NCI-H82 (cell line): ENCODE data around the gene NSUN7.

Experiments
- DNase-seq: peaks from one replicate; lab custom pipeline; 2025; lab: John Stamatoyannopoulos, UW

NSUN7 gene

DNA sequence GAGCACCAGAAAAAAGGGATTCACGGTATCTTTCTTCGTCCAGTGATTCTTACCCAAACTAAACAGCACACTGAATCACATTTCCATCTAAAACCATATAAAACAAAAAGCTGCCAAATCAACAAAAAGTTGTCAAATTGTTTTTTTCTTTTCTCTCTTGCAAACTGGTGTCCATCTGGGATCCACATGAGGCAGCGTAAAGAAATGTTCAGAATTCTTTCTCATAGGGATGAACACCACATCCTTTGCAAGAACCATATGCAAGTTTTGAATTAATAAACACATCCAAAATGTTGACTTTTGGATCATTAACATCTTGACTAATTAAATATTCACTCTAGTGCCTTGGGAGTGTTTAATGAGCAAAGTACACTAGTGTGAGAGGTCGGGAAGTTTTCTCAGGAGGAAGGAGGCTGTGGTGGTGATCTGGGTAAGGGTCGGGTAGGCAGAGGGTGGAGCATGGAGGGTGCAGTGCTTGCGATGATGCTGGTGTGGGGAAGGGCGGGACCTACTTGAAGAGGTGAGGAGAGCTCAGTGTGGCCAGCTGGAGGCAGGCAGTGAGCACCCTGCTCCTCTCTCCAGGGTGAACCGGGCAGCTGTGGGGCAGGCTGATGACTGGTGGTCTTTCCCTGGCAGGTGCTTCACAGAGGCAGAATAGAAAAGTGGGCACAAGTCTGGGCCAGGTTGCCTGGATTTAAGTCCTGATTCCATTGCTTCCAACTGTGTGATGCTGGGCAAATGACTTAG lies 72.8 kb downstream of the NSUN7 start:
- no peak for DNase-seq

DNA sequence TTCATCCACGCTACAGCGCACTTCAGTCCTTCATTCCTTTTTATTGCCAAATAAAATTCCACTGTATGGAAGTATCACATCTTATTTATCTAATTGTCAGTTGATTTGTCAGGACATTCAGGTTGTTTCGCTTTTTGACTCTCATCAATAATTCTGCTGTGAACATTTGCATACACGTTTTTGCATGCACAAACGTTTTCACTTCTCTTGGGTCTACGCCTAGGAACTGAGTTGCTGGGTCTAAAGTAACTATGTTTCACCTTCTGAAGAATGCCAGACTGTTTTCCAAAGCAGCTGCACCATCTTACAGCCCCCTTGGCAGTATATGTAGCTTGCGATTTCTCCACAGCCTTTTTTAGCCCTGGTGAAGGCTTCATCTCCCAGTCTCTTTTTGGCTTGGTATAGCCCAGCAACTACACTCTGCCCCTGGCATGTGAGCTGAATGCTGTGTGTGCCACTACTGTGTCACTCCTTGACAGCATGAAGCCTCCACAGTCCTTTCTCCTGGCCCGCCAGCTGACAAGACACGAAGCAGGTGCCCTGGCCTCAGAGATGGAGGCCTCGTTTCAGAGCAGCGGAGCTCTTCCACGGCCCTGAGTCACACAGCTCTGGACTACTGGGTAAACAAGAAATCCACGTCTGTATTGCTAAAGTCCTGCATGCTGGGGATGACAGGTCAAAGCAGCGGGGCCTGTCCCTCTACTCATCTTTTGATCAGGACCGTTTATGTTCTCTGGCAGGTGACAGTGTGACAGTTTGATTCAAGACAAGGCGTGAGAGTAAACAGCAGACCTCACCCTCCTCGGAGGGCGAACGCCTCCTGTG lies 75.5 kb downstream of the NSUN7 start:
- no peak for DNase-seq

DNA sequence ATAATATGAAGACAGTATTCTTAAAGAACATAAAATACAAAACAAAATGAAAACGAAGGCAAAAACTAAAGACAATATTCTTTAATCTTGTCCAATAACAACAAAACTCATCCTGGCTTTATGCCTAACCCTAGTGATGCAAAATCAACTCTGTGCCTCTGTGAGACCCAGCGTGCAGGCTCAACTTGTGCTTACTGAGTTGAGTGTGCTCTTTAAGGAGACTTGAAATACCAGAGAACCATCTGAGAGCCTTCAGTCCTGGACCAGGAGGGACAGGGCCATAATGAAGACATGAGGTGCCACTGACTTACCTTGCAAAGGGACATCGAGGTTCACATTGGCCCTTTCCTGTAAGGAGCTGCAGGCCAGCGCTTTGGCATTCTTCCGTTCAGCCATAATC lies 77.1 kb downstream of the NSUN7 start:
- DNase-seq: no peak

DNA sequence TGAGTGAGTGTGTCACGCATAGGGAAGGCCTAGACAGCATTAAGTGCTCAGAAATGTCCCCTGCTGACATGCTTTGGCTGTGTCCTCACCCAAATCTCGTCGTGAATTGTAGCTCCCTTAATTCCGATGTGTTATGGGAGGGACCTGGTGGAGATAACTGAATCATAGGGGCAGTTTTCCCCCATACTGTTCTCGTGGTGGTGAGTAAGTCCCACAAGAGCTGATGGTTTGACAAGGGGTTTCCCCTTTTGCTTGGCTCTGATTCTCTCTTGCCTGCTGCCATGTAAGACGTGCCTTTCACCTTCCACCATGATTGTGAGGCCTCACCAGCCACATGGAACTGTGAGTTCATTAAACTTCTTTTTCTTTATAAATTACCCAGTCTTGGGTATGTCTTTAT lies 78.0 kb downstream of the NSUN7 start:
- no peak for DNase-seq

DNA sequence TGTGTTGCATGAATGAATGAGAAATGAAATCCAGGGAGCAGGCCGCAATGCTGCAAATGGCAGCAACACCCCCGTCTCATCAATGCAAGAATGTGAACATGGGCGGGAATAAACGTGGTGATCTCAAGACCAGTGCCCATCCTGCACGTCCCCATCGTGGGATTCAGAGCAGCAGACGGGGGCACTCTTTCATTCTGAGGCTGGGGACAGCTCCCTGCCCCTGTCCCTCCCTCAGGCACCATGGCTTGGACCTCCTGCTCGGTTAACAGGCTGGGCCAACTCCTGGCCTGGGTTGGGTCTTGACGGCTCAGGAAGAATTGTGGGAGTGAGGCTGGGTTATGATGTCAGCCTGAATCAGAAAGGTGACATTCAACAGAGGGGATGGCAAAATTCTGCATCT lies 78.9 kb downstream of the NSUN7 start:
- DNase-seq: no peak

DNA sequence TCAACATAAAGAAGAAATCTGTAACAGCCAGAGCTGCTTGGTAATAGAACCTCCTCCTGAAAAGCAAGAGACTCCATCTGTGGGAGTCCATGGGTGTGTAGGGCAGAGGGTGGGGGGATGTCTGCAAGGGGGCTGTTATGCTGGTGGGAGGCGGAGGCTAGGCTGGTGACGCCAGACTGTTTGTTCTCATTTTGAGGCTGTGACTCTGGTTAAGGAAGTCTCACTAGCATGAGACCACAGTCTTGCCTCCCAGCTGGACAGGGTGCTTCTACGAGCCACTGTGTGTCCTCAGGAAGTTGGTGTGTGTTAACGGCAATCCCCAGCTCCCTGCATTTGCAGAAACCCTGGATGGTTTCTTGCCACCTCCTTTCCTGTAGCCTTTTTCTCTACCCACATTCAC lies 79.8 kb downstream of the NSUN7 start:
- no peak for DNase-seq

DNA sequence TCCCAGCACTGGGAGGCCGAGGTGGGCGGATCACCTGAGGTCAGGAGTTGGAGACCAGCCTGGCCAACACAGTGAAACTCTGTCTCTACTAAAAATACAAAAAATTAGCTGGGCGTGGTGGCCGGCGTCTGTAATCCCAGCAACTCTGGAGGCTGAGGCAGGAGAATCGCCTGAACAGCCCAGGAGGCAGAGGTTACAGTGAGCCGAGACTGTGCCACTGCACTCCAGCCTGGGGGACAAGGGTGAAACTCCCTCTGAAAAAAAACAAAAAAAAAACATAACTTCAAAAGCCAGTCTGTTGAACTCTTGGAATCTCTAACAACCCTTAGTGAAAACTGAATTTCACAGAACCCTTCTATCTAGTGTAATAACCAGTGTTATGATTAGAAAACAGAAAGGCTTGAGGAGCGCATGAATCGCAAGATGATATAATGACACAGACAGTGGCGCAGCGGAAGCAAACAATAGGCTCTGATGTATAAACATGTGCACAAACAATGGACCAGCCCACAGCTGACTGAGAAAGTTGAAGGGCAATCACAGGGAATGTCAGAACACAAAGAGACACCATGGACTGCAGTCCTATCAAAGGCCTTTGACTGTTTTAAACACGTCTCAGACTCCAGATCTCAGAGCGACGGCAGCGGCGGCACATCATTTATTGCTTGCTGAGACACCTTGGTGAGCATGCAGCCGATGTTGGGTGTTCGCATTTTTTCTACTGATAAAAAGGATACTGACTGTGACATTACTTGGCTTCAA lies 81.6 kb downstream of the NSUN7 start:
- DNase-seq: no peak

DNA sequence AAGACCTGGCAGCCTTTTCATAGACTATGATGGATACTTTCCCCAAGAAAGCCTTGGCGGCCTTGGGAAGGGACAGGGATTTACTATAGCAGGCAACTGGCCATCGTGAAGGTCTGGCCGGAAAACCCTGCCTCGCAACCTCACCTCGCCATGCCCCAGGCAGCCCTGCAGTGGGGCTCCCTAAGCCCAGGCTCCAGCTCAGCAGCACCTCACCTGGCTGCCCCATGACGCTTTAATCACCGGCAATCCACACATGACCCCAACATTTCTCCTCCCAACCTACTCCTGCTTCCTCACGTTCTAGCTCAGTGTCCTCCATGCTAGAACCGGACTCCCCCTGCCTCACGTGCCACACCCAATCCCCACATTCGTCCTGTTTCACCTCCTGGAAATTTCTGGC lies 82.4 kb downstream of the NSUN7 start:
- DNase-seq: no peak

DNA sequence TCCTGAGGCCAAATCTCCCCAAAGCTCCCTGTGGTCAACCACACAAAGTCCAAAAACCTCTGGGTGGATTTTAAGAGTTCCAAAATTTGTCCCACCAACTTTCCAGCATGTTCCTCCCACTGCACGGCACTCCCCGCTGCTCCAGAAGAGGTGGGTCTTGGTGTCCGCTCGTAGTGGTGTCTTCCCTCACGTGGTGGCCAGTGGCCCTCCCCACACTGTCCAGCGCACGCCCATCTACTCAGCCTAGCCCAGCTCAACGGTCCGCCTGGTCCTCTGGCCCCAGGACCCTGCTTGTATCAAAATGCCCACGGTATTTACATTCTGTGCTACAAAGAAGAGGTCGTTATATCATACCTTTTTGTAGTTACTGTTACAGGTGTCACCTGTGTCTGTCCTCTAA lies 83.5 kb downstream of the NSUN7 start:
- no peak for DNase-seq

DNA sequence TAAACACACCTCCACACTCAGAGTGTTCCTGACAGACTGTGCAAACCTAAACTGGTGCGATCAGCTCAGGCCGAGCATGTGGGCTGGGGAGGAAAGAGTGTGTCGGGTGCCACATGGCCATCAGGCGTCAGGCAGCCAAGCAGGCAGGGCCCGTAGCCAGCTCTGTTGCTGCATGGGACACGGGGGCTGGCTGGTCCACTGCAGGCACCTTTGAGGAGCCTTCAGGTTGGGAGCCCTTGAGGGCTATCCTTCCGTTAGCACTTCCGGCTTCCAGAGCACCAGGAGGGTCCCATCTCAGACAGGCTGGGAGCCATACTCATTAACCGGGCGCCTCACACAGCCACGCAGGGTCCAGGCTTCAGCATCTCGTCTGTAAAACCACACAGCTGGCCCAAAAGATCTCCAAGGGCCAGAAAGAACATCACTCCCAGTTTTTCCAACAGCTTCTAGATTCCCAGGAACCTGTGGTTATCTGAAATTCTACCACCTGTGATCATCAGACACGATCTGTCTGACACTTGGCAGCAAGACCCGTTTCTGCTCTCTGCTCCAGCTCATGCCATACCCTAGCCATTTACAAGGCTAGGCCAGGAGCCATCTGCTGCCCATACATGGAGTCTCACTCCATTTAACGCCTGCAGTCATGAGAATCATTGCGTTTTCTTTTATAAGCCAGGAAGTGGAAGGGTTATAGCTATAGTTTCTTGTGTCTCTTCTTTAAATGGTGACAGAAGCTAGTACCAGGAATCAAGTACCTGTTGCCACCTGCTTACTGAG lies 87.5 kb downstream of the NSUN7 start:
- DNase-seq: no peak

DNA sequence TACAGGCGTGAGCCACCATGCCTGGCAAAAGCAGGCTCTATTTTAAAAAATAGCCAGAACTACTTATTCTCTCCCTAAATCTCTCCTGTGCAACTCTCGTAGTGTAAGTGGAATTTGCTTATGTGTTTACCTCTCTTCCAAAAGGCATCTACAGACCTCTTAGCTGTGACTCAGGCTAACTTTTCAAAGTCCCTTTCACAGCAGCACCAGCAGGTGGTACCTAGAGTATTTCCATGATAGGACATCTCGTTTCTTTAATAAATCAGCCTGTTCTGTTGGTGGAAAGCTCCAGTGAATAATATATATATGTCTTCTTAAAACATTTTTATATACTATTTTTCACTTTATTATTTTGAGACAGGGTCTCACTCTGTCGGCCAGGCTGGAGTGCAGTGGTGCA lies 89.0 kb downstream of the NSUN7 start:
- DNase-seq: no peak

DNA sequence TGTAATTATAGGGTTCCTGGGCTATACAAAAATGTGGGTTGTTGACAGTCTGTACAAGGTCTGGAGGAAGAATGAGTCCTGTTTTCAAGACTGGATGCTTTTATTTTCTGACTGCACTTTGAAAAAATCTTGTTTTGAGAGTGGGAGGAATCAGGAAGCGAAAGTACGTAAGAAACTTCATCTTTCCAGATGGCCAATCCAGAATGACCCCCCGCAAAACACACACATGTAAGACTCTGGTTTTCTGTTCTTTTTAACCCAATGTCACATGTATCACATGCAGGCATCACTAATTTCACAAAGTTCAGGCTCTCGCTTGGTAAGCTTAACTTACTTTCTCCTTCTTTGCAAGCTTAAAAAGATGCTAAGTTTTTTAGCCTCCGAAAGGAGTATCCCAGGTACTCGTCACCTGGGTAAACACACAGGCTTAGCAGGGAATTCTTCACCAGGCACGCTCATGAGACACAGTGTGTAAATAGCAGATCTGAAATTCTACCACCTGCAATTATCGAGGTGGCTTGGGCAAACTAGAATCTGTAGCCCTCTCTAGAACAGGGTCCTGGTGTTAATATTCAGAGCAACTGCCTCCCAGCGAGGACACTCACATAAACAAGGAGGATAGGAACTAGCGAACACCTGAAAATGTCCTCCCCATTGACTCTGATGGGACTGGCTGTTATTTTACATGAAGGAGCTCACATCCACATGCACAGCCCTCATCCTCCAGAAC lies 90.7 kb downstream of the NSUN7 start:
- DNase-seq: no peak

DNA sequence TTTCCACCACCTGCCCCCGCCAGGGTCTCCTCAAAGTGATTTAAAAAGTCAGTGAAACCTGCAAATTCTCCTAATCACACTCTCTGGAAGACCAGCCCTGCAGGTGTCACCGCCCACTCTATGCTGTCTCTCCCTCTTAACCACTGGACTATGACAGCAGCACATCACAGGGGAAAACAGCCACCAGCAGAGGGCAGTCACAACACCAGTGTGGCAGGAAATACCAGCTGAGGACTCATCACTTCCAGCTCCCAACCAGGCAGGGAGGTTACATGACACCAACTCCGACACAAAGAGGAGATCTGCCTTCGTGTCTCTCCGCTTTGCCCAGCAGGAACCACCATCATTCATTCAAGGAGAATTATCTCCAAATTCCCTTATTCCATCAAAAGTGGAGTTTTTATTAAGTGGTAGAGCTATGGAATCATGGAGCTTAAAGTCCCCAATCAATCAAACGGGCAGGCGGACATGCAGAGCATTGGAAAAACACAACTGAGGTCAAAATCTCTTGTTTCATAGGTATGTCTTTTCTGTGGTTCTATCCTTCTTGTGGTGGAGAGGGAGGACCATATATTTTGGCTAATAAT lies 91.3 kb downstream of the NSUN7 start:
- DNase-seq: peak; percentile 82

DNA sequence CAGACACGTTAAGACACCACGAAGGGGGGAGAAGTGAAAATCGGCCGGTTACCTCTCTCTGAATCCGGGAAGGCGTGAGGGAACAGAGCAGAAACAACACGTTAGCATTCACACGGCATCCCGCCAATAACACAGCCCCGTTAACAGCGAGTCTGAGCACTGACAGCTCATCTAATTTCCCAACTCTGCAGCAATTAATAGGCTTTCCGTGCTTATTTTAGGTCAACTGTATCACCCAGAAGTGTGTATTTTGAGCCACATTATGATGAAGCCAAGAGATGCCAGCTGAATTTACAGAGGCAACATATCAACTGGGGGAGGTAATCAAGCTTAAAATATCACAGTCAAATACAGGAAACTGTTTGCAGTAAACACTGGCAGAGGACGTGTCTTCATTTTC lies 92.6 kb downstream of the NSUN7 start:
- DNase-seq: no peak

DNA sequence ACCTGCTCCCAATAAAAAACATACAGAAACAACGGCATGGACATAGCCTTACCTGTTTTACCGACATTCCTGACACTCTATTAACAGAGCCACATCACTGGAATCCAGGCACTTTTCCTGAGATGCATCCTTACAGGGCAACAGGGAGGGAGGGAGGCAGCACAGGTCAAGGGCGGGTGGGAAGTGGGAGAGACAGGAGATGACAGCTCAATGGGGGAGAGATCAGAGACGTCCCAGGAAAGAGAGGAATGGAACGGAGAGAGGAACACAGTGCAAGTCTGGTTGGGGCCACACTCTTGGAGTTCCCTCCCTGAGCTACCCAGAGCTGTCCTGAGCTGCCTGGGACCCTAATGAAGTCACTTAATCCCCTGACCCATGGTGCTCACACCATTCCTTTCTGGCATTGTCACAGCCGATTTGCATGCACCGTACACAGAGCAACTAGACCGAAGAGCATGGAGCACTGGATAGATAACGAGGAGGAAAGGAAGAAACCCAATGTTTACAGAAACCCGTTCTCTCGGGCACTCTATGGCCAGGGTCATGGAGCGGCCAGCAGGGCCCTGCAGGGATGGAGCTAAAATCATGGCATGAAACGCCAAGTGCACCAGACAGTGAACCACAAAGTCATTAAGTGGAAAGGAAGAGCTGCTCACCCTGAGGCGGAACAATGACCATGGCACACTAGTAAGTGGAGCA lies 93.1 kb downstream of the NSUN7 start:
- DNase-seq: no peak

DNA sequence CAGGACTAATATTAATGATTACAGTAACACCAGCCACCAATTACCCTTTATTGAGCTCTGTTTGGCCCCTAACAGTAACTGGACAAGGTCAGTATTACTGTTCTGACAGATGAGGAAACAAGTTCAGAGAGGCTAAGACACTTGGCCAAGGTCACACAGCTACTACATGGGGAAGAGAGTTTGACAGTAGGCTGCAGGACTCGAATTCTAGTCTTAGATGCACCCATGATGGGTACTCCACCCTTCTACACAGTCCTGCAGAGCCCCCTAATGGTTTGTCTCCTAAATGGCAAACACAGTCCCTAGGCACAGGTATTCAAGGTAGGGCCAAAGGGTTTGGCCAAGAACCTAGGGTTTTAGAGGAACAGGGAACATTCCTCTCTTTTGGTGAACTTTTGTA lies 93.9 kb downstream of the NSUN7 start:
- peak; percentile 6 for DNase-seq

DNA sequence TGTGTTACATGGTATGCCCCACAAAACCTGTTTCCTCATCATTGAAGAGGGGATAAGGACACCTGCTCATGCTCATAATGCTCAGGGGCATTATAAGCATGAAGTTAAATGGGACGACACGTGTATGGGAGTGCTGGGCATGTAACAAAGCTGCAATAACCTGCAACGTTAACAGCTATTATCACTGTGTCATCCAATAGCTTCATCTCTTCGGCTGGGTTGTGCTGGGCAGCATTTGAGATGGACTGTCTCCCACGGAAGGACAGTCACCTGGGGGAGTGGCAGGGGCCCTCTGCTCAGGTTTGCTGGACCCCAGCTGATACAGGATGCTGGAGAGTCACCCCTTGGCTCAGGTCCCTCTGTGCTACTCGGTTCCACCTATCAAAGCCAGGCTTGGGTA lies 94.5 kb downstream of the NSUN7 start:
- DNase-seq: no peak

DNA sequence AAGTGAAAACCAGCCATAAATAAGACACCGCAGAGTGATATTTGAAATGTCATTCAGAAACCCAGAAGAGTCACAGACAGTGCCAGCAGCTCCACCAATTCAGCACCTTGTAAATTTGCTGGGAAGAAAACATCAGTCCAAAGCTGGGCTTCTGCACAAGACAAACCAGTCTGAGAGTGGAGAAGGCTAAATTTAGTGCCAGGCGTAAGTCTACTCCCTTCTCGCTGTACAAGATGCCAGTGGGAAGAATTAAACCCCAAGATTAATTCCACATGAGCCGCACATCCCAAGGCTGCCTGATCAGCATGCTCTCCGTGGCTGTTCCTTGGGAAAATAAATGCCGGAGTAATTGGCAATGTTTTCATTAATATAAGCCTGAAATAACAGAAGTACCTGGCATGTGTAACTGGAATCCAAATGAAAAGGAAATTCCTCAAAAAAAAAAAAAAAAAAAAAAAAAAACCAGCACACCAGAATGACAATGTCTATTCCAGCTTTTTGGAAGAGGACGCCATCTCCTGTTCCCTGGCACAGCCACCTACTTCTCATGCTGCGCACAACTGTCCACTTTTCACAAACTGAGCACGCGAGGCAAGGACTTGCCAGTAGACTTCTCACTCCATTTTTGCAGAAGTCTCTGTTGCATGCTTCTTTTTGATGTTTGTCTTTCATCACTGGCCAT lies 95.5 kb downstream of the NSUN7 start:
- DNase-seq: no peak

DNA sequence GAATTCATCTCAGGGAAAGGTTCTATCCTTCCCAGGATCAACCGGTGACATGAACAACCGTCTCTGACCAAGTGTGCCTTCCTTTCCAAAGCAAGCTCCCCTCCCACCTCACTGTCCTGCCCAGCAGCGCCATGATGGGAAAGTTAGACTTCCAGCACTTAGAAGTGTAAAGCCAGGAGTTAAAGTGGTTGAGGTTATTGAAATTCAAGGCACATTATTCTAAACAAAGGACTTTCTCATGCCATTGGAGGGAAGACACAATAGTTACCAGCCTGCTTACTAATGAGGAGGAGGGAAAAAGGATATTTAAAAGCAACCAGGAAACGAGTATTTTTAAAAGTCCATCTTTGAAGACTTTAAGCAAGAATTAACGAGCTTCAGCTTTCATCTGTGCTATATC lies 96.8 kb downstream of the NSUN7 start:
- no peak for DNase-seq

DNA sequence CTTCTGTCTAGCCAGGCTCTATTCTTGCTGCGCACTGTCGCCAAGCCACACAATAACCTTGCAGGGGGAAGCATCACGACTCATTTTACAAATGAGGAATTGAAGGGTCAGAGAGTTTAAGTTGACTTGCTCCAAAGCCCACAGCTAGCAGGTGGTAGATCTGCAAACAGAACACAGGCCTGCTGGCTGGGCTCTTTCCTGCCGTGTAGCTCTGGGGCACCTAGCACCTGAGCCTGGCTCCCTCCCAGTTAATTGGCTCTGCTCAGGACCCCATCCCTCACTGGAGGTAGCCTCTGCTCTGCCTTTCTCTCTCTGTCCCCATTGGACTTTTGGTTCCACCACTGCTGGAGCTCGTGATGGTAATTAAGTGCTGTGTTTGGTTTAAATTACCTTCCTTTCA lies 98.5 kb downstream of the NSUN7 start:
- DNase-seq: no peak
